H9 (cell line): ENCODE measurements around the gene KIAA1549. TPM values are rescaled to one million over a fixed set of nuclear protein-coding genes. Genes with fewer than 3 reads are reported as not detected.

Source experiments
- DNase-seq: peaks from one replicate; pipeline ENCODE4 v3.0.0-alpha.2; 2017
- H2AFZ ChIP-seq: one replicate; pipeline ENCODE4 v1.6.1; 2013; ENCODE audit warnings: mild to moderate bottlenecking, low read length, control low read depth, moderate library complexity
- H2AK5ac ChIP-seq: 2 replicates; pipeline ENCODE4 v1.6.1; 2013; ENCODE audit warnings: low read length, control low read depth, mixed read lengths; ENCODE audit not compliant: insufficient read length
- H2BK120ac ChIP-seq: one replicate; pipeline ENCODE4 v1.6.1; 2013; ENCODE audit warnings: low read depth, mild to moderate bottlenecking, low read length, control low read depth, inconsistent platforms; ENCODE audit not compliant: poor library complexity, severe bottlenecking
- H2BK12ac ChIP-seq: 2 replicates; pipeline ENCODE4 v1.6.1; 2013; ENCODE audit warnings: low read length, control low read depth, mixed read lengths, low read depth; ENCODE audit not compliant: insufficient read length
- H2BK15ac ChIP-seq: 2 replicates; pipeline ENCODE4 v1.6.1; 2013; ENCODE audit warnings: low read depth, low read length, control low read depth
- H2BK20ac ChIP-seq: one replicate; pipeline ENCODE4 v1.6.1; 2013; ENCODE audit warnings: low read depth, mild to moderate bottlenecking, low read length, control low read depth, inconsistent platforms; ENCODE audit not compliant: poor library complexity, severe bottlenecking
- H2BK5ac ChIP-seq: 2 replicates; pipeline ENCODE4 v1.6.1; 2013; ENCODE audit warnings: low read length, control low read depth, mixed read lengths; ENCODE audit not compliant: insufficient read length
- H3K14ac ChIP-seq: 2 replicates; pipeline ENCODE4 v1.6.1; 2013; ENCODE audit warnings: low read length, control low read depth; ENCODE audit not compliant: insufficient read depth
- H3K18ac ChIP-seq: 2 replicates; pipeline ENCODE4 v1.6.1; 2013; ENCODE audit warnings: low read depth, mild to moderate bottlenecking, mixed read lengths, low read length, control low read depth; ENCODE audit not compliant: insufficient read length
- H3K23ac ChIP-seq: 2 replicates; pipeline ENCODE4 v1.6.1; 2013; ENCODE audit warnings: low read length, control low read depth, mixed read lengths, low read depth; ENCODE audit not compliant: insufficient read length
- H3K23me2 ChIP-seq: 2 replicates; pipeline ENCODE4 v1.6.1; 2013; ENCODE audit warnings: low read depth, mild to moderate bottlenecking, mixed read lengths, low read length, control low read depth; ENCODE audit not compliant: insufficient read length, poor library complexity, severe bottlenecking
- H3K27ac ChIP-seq: 2 replicates; pipeline ENCODE4 v1.5.1; 2013; ENCODE audit warnings: low read length, control low read depth, mixed read lengths, low read depth; ENCODE audit not compliant: insufficient read length
- H3K27me3 ChIP-seq: 2 replicates; pipeline ENCODE4 v1.6.1; 2013; ENCODE audit warnings: low read length, control low read depth, inconsistent platforms; ENCODE audit not compliant: insufficient read depth
- H3K4ac ChIP-seq: 2 replicates; pipeline ENCODE4 v1.6.1; 2013; ENCODE audit warnings: low read depth, mild to moderate bottlenecking, control low read depth, inconsistent platforms, low read length, moderate library complexity
- H3K4me1 ChIP-seq: 2 replicates; pipeline ENCODE4 v1.6.1; 2013; ENCODE audit warnings: low read length, control low read depth, inconsistent platforms; ENCODE audit not compliant: insufficient read depth
- H3K4me2 ChIP-seq: 2 replicates; pipeline ENCODE4 v1.6.1; 2013; ENCODE audit warnings: low read length, control low read depth, mixed read lengths; ENCODE audit not compliant: insufficient read length, insufficient read depth
- H3K56ac ChIP-seq: 2 replicates; pipeline ENCODE4 v1.6.1; 2013; ENCODE audit warnings: low read depth, mild to moderate bottlenecking, mixed read lengths, low read length, control low read depth; ENCODE audit not compliant: insufficient read length
- H3K79me1 ChIP-seq: 2 replicates; pipeline ENCODE4 v1.6.1; 2013; ENCODE audit warnings: low read depth, mild to moderate bottlenecking, moderate library complexity, low read length, control low read depth, inconsistent platforms; ENCODE audit not compliant: insufficient read depth, poor library complexity, severe bottlenecking
- H3K79me2 ChIP-seq: 2 replicates; pipeline ENCODE4 v1.6.1; 2013; ENCODE audit warnings: low read length, control low read depth, inconsistent platforms; ENCODE audit not compliant: insufficient read depth
- H3K9ac ChIP-seq: 2 replicates; pipeline ENCODE4 v1.6.1; 2013; ENCODE audit warnings: low read length, control low read depth, mixed read lengths; ENCODE audit not compliant: insufficient read length; ENCODE audit errors: extremely low read depth
- H3K9me3 ChIP-seq: one replicate; pipeline ENCODE4 v1.6.1; 2013; ENCODE audit warnings: low read depth, low read length, inconsistent platforms; ENCODE audit not compliant: control insufficient read depth
- H3T11ph ChIP-seq: one replicate; pipeline ENCODE4 v1.6.1; 2013; ENCODE audit warnings: mild to moderate bottlenecking, low read length, control low read depth, inconsistent platforms
- H4K20me1 ChIP-seq: one replicate; pipeline ENCODE4 v1.6.1; 2013; ENCODE audit not compliant: control insufficient read depth, insufficient read length, insufficient read depth
- H4K5ac ChIP-seq: 2 replicates; pipeline ENCODE4 v1.6.1; 2013; ENCODE audit warnings: low read depth, mild to moderate bottlenecking, mixed read lengths, low read length, control low read depth; ENCODE audit not compliant: insufficient read length
- H4K8ac ChIP-seq: replicated peaks from 2 replicates; pipeline ENCODE4 v1.6.1; 2013; ENCODE audit warnings: low read length, control low read depth, mixed read lengths, low read depth; ENCODE audit not compliant: insufficient read length
- H4K91ac ChIP-seq: 2 replicates; pipeline ENCODE4 v1.6.1; 2013; ENCODE audit warnings: low read depth, mild to moderate bottlenecking, moderate library complexity, mixed read lengths, low read length, control low read depth; ENCODE audit not compliant: insufficient read length
- H3K27ac Mint-ChIP-seq, 3 experiments: 2 replicates in 2 of 3; 3 replicates in 1 of 3; pipeline ENCODE4 v1.8.0; 2020 to 2021; ENCODE audit warnings: mixed read lengths in 3 of 3, mild to moderate bottlenecking in 1 of 3, moderate library complexity in 1 of 3
- H3K27me3 Mint-ChIP-seq: 2 replicates; pipeline ENCODE4 v1.8.0; 2021; ENCODE audit warnings: low read depth, mild to moderate bottlenecking, moderate library complexity, mixed read lengths
- H3K36me3 Mint-ChIP-seq, 3 experiments: 2 replicates in 2 of 3; 3 replicates in 1 of 3; pipeline ENCODE4 v1.8.0; 2020 to 2021; ENCODE audit warnings: low read depth in 3 of 3, mixed read lengths in 3 of 3; ENCODE audit not compliant: insufficient read depth in 1 of 3
- H3K4me1 Mint-ChIP-seq, 2 experiments: 2 replicates each; pipeline ENCODE4 v1.8.0; 2020; ENCODE audit warnings: mixed read lengths in 2 of 2
- H3K4me3 Mint-ChIP-seq, 2 experiments: 2 replicates in 1 of 2; 3 replicates in 1 of 2; pipeline ENCODE4 v1.8.0; 2020 to 2021; ENCODE audit warnings: mild to moderate bottlenecking in 2 of 2, mixed read lengths in 2 of 2, moderate library complexity in 1 of 2
- H3K9me3 Mint-ChIP-seq, 2 experiments: 2 replicates in 1 of 2; 3 replicates in 1 of 2; pipeline ENCODE4 v1.8.0; 2020; ENCODE audit warnings: mild to moderate bottlenecking in 2 of 2, mixed read lengths in 2 of 2, moderate library complexity in 1 of 2
- CTCF ChIP-seq: fragments of 200-600 bp; sonication (generic); conservative IDR thresholded peaks from 3 replicates; pipeline ENCODE4 v1.8.0; 2021; ENCODE audit warnings: antibody characterized with exemption, mild to moderate bottlenecking
- WGBS: extraction: QIAGEN DNeasy Blood & Tissue Kit; methylation state at CpG from one replicate; pipeline ENCODE4 v1.1.7; 2013; ENCODE audit warnings: missing lambda C conversion rate, low lambda C conversion rate, mixed read lengths; ENCODE audit not compliant: insufficient read length; ENCODE audit errors: extremely low coverage; 5-methylcytosine and 5-hydroxymethylcytosine counted together
- total RNA-seq: library from RNA; stranded (reverse); gene quantifications from 2 replicates; pipeline ENCODE4 v1.2.1, GENCODE V29; 2021

KIAA1549 gene
- total RNA-seq, 1 experiment from 2014 or later: 11.9 TPM

GRCh38 chr7:138907850-138908249, 73.3 kb downstream of the KIAA1549 start:
- TF ChIP-seq CTCF: peak; percentile 37; the same call in 2 of the 3 replicates
- H3K79me1 ChIP-seq: no peaks in the 10 kb centered on the region
- no peak for DNase-seq
- H2AFZ ChIP-seq: no peak overlapping the region
- no peaks in the 10 kb centered on the region for H3K27me3 ChIP-seq
- no peak overlapping the region for H4K91ac ChIP-seq
- no peaks in the 10 kb centered on the region for H3K23me2 ChIP-seq
- H3K4me2 ChIP-seq: no peak overlapping the region
- H3K79me2 ChIP-seq: 0 out of 2 replicates have a peak, but pooled peaks cover 2% of the 10 kb centered on the region
- H4K8ac ChIP-seq: no peak overlapping the region
- H2BK12ac ChIP-seq: no peak overlapping the region
- H2BK20ac ChIP-seq: no peak overlapping the region
- no CpG with 5 or more reads among the region's 8 CpGs for WGBS
- H3K4me3 Mint-ChIP-seq: no peak overlapping the region
- no peak overlapping the region for H3K18ac ChIP-seq
- no peak overlapping the region for H2BK120ac ChIP-seq
- no peak overlapping the region for H3K23ac ChIP-seq
- H4K5ac ChIP-seq: no peak overlapping the region
- no peaks in the 10 kb centered on the region for H4K20me1 ChIP-seq
- no peak overlapping the region for H3K9ac ChIP-seq
- H3K36me3 Mint-ChIP-seq: peaks cover 9 to 37% (median 32%) of the 10 kb centered on the region in 3 experiments; a peak in 6 of 7 replicates
- H3K27ac Mint-ChIP-seq: peak overlapping the region in 2 of 3 experiments; percentile 9 to 27; a peak in 3 of 7 replicates
- H3K14ac ChIP-seq: no peak overlapping the region
- H2AK5ac ChIP-seq: no peak overlapping the region
- peaks cover 6% of the 10 kb centered on the region in 2 experiments for H3K4me1 Mint-ChIP-seq
- H2BK15ac ChIP-seq: no peak overlapping the region
- H3K56ac ChIP-seq: no peak overlapping the region
- H3K27ac ChIP-seq: no peak overlapping the region
- H2BK5ac ChIP-seq: no peak overlapping the region
- H3K9me3 Mint-ChIP-seq: no peaks in the 10 kb centered on the region
- H3K9me3 ChIP-seq: peaks cover 10% of the 10 kb centered on the region
- no peak overlapping the region for H3T11ph ChIP-seq
- no peaks in the 10 kb centered on the region for H3K4me1 ChIP-seq
- no peaks in the 10 kb centered on the region for H3K27me3 Mint-ChIP-seq
- H3K4ac ChIP-seq: no peak overlapping the region
